Thyroid gland (tissue), 4 donors: ENCODE measurements around the gene C17orf58.

Source experiments
- POLR2A ChIP-seq, 2 donors: fragments of 450-650 bp; IDR thresholded peaks; one replicate each; pipeline ENCODE4 v1.6.1; 2017; ENCODE audit warnings: antibody characterized with exemption in 2 of 2, mild to moderate bottlenecking in 2 of 2, moderate library complexity in 1 of 2
- TF ChIP-seq, protein P1 (sequence below), 6 experiments: fragments of 200-600 bp in 3 of 6; fragments of 450-650 bp in 3 of 6; sonication (generic) in 3 of 6; IDR thresholded peaks; one replicate each; pipeline ENCODE4 v1.5.1; 2016 to 2019; ENCODE audit warnings: antibody characterized with exemption in 6 of 6, mild to moderate bottlenecking in 2 of 6, inconsistent platforms in 1 of 6, moderate library complexity in 1 of 6

DNA sequence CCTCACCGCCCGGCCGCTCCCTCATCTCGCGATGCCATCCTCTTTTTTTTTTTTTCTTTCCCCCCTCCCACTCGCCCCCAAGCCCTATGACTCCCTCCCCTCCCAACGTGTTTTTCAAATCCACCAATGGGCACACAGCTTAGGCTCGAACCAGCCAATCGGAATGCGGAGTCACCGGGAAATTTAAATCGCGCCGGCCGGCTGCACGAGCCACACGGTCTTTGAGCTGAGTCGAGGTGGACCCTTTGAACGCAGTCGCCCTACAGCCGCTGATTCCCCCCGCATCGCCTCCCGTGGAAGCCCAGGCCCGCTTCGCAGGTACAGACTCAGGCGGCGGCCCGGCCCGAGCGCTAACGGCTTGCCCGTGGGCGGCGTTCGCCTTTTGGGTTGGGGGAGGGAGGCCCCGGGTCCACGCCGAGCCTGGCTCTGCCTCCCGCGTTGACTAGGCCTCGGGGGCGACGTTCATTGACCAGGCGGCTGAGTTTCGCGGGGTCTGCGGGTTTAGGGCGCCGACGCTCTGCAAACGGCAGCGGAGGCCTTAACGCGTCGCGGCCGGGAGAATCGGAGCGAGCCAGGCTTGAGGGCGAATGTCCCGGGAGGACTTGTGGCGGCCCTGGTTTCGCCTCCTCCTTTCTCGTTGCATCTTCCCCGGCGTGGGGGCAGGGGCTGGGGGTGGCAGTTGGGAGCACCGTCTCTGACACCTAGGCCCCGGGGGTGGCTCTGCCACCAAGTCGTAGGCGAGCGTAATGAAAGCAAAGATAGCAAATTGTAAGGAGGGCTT, 39.4 kb upstream of the C17orf58 start, which contains the start of gene KPNA2:
- TF ChIP-seq POLR2A (IDR thresholded peaks at IDR 0.05) = peak in 1 of 2 donors; percentile 85
- TF ChIP-seq, protein P1, sequence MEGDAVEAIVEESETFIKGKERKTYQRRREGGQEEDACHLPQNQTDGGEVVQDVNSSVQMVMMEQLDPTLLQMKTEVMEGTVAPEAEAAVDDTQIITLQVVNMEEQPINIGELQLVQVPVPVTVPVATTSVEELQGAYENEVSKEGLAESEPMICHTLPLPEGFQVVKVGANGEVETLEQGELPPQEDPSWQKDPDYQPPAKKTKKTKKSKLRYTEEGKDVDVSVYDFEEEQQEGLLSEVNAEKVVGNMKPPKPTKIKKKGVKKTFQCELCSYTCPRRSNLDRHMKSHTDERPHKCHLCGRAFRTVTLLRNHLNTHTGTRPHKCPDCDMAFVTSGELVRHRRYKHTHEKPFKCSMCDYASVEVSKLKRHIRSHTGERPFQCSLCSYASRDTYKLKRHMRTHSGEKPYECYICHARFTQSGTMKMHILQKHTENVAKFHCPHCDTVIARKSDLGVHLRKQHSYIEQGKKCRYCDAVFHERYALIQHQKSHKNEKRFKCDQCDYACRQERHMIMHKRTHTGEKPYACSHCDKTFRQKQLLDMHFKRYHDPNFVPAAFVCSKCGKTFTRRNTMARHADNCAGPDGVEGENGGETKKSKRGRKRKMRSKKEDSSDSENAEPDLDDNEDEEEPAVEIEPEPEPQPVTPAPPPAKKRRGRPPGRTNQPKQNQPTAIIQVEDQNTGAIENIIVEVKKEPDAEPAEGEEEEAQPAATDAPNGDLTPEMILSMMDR (IDR thresholded peaks at IDR 0.05) = no peak
